Cerebellar cortex (tissue), 1 donor: ENCODE results near the gene RFTN1.
"Not testable (repeated sequence)": the region's sequence is repeated elsewhere in the genome, so short reads cannot be mapped to it uniquely, and the experiment has no call there.

ENCODE experiments used
- DNase-seq: peaks from one replicate; pipeline ENCODE4 v3.0.0-alpha.2; 2015; ENCODE audit warnings: low spot score

The RFTN1 gene

GRCh38 chr3:16507578-16508242 lies 5.8 kb downstream of the RFTN1 start:
- DNase-seq, result no peak

- no peak for DNase-seq
These were observed 6.5 kb downstream of the RFTN1 start for GRCh38 chr3:16506884-16507577.

GRCh38 chr3:16506451-16506850 lies 7.0 kb downstream of the RFTN1 start:
- DNase-seq, result no peak

GRCh38 chr3:16504692-16505091 lies 8.8 kb downstream of the RFTN1 start:
- DNase-seq, result no peak

- no peak for DNase-seq
These were observed 9.3 kb downstream of the RFTN1 start for GRCh38 chr3:16504242-16504641.

GRCh38 chr3:16503191-16503776 lies 10.2 kb downstream of the RFTN1 start:
- no peak for DNase-seq

- DNase-seq, result no peak
These were observed 11.1 kb downstream of the RFTN1 start for GRCh38 chr3:16502347-16502908.

- DNase-seq, result no peak
These were observed 12.1 kb downstream of the RFTN1 start for GRCh38 chr3:16501376-16501775.

GRCh38 chr3:16500911-16501310 lies 12.6 kb downstream of the RFTN1 start:
- no peak for DNase-seq

GRCh38 chr3:16500093-16500492 lies 13.4 kb downstream of the RFTN1 start:
- DNase-seq, result no peak

GRCh38 chr3:16499351-16499750 lies 14.1 kb downstream of the RFTN1 start:
- no peak for DNase-seq

- no peak for DNase-seq
These were observed 15.2 kb downstream of the RFTN1 start for GRCh38 chr3:16498130-16498890.

- DNase-seq, result no peak
These were observed 16.9 kb downstream of the RFTN1 start for GRCh38 chr3:16496408-16497222.

GRCh38 chr3:16496008-16496407 lies 17.5 kb downstream of the RFTN1 start:
- DNase-seq, result no peak

GRCh38 chr3:16494814-16495431 lies 18.6 kb downstream of the RFTN1 start:
- no peak for DNase-seq

- no peak for DNase-seq
These were observed 19.4 kb downstream of the RFTN1 start for GRCh38 chr3:16494094-16494493.

- DNase-seq, result no peak
These were observed 23.4 kb downstream of the RFTN1 start for GRCh38 chr3:16490062-16490619.

- DNase-seq, result not testable (repeated sequence)
These were observed 24.0 kb downstream of the RFTN1 start for GRCh38 chr3:16489326-16490061.

- no peak for DNase-seq
These were observed 24.9 kb downstream of the RFTN1 start for GRCh38 chr3:16488637-16489036.
